Activated T-helper 17 cell treated with anti-CD3 and anti-CD28 coated beads, Interleukin-2, amount 50 U/mL, for 72 hours (primary cell): ENCODE measurements around the gene PTPRN2. TPM values are rescaled to one million over a fixed set of nuclear protein-coding genes. Genes with fewer than 3 reads are reported as not detected.
"Not testable (repeated sequence)": the region's sequence is repeated elsewhere in the genome, so short reads cannot be mapped to it uniquely, and the experiment has no call there.

Experiments
- ATAC-seq: fragments of 150-1000 bp; cut with Tn5 transposase; replicated peaks from 2 replicates; pipeline ENCODE4 v1.10.0; 2021; ENCODE audit warnings: mild to moderate bottlenecking, moderate library complexity
- H3K27ac Mint-ChIP-seq: one replicate; pipeline ENCODE4 v1.8.0; 2022; ENCODE audit warnings: mixed read lengths
- H3K27me3 Mint-ChIP-seq: one replicate; pipeline ENCODE4 v1.8.0; 2022; ENCODE audit warnings: mixed read lengths
- H3K36me3 Mint-ChIP-seq: one replicate; pipeline ENCODE4 v1.8.0; 2022; ENCODE audit warnings: low read depth, mild to moderate bottlenecking, mixed read lengths
- H3K4me1 Mint-ChIP-seq: one replicate; pipeline ENCODE4 v1.8.0; 2022; ENCODE audit warnings: mixed read lengths
- H3K4me3 Mint-ChIP-seq: one replicate; pipeline ENCODE4 v1.8.0; 2022; ENCODE audit warnings: mild to moderate bottlenecking, mixed read lengths
- H3K9me3 Mint-ChIP-seq: one replicate; pipeline ENCODE4 v1.8.0; 2022; ENCODE audit warnings: mixed read lengths
- total RNA-seq, 2 donors: library from RNA; stranded (reverse); gene quantifications; one replicate each; pipeline ENCODE4 v1.2.3, GENCODE V29; 2022

Gene PTPRN2
- total RNA-seq, 2 donors from 2014 or later = 0.48 to 1.4 TPM

GRCh38 chr7:158469396-158470051 is 118.1 kb downstream of the PTPRN2 start:
- Mint-ChIP-seq H3K9me3 (no peaks in the 10 kb centered on the region), H3K36me3 (no peaks in the 10 kb centered on the region), H3K4me1 (no peaks in the 10 kb centered on the region), H3K4me3 (no peak overlapping the region), H3K27me3 (peaks cover 29% of the 10 kb centered on the region), H3K27ac (no peak overlapping the region)
- ATAC-seq = no peak

DNA sequence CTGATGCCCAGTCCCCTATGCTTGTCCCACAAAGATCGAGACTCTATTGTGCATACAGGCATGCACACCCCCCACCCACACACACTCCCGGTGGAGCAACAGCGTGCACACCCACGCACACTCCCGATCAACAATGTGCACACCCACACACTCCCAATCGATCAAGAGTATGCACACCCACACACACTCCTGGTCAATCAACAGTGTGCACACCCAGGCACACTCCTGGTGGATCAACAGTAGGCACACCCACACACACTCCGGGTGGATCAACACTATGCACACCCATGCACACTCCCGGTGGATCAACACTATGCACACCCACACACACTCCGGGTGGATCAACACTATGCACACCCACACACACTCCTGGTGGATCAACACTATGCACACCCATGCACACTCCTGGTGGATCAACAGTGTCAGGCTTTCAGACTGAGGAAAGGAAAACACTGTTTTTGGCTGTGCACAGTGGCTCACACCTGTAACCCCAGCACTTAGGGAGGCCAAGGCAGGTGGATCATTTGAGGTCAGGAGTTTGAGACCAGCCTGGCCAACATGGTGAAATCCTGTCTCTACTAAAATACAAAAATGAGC is 118.8 kb downstream of the PTPRN2 start:
- ATAC-seq = no peak
- H3K4me1 Mint-ChIP-seq = no peaks in the 10 kb centered on the region
- H3K27me3 Mint-ChIP-seq = peaks cover 29% of the 10 kb centered on the region
- no peak overlapping the region for H3K27ac Mint-ChIP-seq
- H3K4me3 Mint-ChIP-seq = no peak overlapping the region
- no peaks in the 10 kb centered on the region for H3K9me3 Mint-ChIP-seq
- no peaks in the 10 kb centered on the region for H3K36me3 Mint-ChIP-seq

DNA sequence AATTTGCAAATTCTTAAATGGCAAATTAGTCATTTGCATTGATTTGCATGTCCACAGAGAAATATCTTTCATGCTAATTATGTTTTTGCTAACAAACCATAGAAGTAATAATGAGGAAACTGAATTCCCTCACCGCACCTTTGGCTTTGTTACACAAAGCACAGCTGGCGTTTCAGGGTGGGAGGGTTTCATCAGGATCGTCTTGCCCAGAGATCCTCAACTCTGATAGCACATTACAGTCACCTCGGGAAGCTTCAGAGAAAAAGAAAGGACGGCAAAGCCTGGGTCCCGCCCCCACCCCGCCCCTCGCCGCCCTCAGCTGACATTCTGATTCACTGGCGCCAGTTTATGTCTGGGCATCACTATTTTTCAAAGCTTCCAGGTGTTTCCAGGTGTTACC is 119.4 kb downstream of the PTPRN2 start:
- ATAC-seq = no peak
- Mint-ChIP-seq H3K27me3 (peaks cover 25% of the 10 kb centered on the region), H3K4me3 (no peak overlapping the region), H3K4me1 (no peaks in the 10 kb centered on the region), H3K36me3 (no peaks in the 10 kb centered on the region), H3K9me3 (peaks cover 4% of the 10 kb centered on the region), H3K27ac (no peak overlapping the region)

DNA sequence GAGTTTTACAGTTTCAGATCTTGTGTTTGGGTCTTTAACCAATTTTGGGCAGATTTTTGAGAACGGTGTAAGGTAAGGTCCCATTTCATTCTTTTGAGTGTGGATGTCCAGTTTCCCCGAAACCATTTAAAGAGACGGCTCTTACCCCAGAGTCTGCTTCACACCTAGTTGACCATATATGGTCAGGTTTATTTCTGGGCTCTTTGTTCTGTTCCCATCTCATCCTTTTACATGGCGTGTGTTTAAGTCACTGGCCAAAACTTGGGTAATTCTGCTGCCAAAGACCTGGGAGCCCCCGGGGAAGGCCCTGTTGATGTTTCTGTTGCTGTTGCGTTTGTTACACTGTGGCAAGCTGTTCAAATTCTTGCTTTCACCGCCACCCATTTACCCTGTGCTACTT is 120.1 kb downstream of the PTPRN2 start:
- no peak for ATAC-seq
- Mint-ChIP-seq H3K4me1 (no peaks in the 10 kb centered on the region), H3K36me3 (no peaks in the 10 kb centered on the region), H3K27me3 (peaks cover 22% of the 10 kb centered on the region), H3K27ac (no peak overlapping the region), H3K4me3 (no peak overlapping the region), H3K9me3 (peaks cover 6% of the 10 kb centered on the region)

GRCh38 chr7:158463317-158463716 is 124.3 kb downstream of the PTPRN2 start:
- H3K27ac Mint-ChIP-seq = no peak overlapping the region
- ATAC-seq = no peak
- no peak overlapping the region for H3K4me3 Mint-ChIP-seq
- peaks cover 10% of the 10 kb centered on the region for H3K27me3 Mint-ChIP-seq
- no peaks in the 10 kb centered on the region for H3K36me3 Mint-ChIP-seq
- peaks cover 6% of the 10 kb centered on the region for H3K9me3 Mint-ChIP-seq
- no peaks in the 10 kb centered on the region for H3K4me1 Mint-ChIP-seq

DNA sequence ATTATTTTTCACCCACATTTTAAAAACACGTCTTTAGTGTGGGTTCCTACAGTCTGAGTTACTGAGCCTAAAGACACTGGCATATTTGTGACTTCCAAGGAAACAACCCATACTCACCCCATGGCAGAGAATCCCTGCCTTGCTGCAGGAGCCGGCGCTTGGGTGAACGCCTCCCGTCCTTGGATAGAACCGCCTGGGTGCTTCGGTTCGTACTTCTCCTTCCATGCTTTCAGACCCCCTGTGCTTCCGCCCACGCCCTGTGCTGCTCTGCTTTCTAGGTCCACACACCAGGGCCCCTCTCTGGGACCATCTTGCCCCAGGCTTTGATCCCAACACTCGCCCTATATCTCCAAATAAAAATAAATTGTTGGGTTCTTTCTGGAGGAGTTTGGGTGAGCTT is 125.8 kb downstream of the PTPRN2 start:
- Mint-ChIP-seq H3K36me3 (no peaks in the 10 kb centered on the region), H3K4me1 (no peaks in the 10 kb centered on the region), H3K9me3 (peaks cover 6% of the 10 kb centered on the region), H3K4me3 (no peak overlapping the region), H3K27ac (no peak overlapping the region), H3K27me3 (no peaks in the 10 kb centered on the region)
- no peak for ATAC-seq

GRCh38 chr7:158460665-158461064 is 127.0 kb downstream of the PTPRN2 start:
- Mint-ChIP-seq H3K27me3 (no peaks in the 10 kb centered on the region), H3K36me3 (no peaks in the 10 kb centered on the region), H3K27ac (no peak overlapping the region), H3K4me1 (no peaks in the 10 kb centered on the region), H3K9me3 (peaks cover 6% of the 10 kb centered on the region), H3K4me3 (no peak overlapping the region)
- ATAC-seq = no peak

DNA sequence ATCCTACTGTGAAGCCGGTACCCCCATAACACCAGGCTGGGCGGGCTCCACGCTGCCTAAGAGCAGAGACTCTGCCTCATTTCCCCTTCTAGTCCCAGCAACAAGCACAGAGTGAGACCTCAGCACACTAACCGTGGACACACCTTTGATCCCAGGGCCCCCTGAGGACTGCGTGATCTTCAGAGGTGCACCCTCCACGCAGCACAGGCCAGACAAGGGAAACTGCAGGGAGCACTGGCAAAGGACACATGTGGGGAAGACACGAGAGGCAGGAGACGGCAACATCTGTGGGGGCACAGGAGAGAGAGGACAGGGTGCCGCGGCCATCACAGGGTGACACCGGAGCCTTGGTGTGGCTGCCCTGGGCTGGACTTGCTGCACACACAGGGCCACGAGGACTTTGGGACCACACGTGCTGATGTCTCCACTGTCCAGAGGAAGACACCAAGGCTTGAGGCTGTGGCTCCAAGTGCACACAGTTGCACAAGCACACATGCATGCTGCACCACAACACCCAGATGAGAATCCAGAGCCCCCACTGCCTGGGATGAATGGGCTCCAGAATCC is 128.8 kb downstream of the PTPRN2 start:
- no peak for ATAC-seq
- H3K27ac Mint-ChIP-seq = no peak overlapping the region
- peaks cover 6% of the 10 kb centered on the region for H3K9me3 Mint-ChIP-seq
- no peaks in the 10 kb centered on the region for H3K4me1 Mint-ChIP-seq
- no peak overlapping the region for H3K4me3 Mint-ChIP-seq
- no peaks in the 10 kb centered on the region for H3K36me3 Mint-ChIP-seq
- H3K27me3 Mint-ChIP-seq = no peaks in the 10 kb centered on the region

DNA sequence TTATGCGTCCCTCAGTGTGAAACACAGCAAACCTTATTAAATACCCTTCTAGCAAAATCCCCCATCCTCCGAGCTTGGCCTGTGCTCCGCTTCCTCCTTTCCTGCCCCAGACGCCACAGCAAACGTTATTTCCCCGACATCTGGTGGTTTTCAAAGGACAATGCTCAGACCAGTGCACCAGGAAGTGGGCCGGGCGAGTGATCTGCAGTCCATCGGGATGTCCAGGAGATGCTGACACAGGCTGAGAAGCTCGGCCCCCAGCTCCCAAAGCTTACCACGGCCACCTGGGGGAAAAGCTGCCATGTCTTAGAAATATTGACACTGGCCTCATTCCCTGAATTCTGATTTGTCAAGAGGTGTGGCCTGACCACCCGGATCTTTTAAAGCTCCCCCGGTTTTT is 129.5 kb downstream of the PTPRN2 start:
- no peaks in the 10 kb centered on the region for H3K36me3 Mint-ChIP-seq
- ATAC-seq = no peak
- H3K27me3 Mint-ChIP-seq = no peaks in the 10 kb centered on the region
- peaks cover under 1% of the 10 kb centered on the region for H3K9me3 Mint-ChIP-seq
- no peak overlapping the region for H3K27ac Mint-ChIP-seq
- H3K4me3 Mint-ChIP-seq = no peak overlapping the region
- no peaks in the 10 kb centered on the region for H3K4me1 Mint-ChIP-seq

DNA sequence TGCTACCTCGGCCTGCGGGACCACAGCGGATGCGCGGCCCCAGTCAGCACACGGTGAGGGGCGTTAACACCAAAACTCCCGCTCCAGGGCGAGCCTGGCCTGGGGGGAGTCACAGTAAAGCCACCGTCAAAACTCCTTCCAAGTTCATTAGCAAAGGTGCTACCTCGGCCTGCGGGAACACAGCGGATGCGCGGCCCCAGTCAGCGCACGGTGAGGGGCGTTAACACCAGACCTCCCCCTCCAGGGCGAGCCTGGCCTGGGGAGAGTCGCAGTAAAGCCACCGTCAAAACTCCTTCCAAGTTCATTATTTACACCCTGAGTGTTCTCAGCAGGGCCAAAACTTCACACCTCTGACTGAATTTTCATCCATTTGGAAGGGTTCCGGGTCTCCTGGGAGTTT is 130.0 kb downstream of the PTPRN2 start:
- not testable (repeated sequence) for H3K27ac Mint-ChIP-seq, H3K4me1 Mint-ChIP-seq

DNA sequence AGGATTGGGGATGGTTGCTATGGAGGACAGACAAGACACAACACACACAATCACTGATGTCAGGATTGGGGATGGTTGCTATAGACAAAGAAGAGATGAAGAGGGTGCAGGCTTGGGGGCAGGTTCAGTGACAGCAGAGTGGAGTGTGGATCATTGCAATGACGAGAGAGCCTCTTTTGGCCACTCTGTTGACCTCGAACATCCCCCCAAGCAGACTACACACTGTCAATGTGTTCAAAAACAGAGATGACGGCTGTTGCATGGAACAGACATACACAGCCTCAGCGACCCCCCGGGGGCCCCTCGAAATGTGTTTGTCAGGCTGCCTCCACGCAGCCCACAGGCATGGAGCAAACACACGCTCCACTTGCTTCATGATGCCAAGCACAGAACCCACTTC is 133.0 kb downstream of the PTPRN2 start:
- Mint-ChIP-seq H3K27me3 (no peaks in the 10 kb centered on the region), H3K4me1 (no peaks in the 10 kb centered on the region), H3K27ac (no peak overlapping the region), H3K4me3 (no peak overlapping the region), H3K36me3 (no peaks in the 10 kb centered on the region), H3K9me3 (no peaks in the 10 kb centered on the region)
- no peak for ATAC-seq

More for the DNA sequence above, 130.0 kb downstream of the PTPRN2 start:
- H3K36me3 Mint-ChIP-seq, H3K4me3 Mint-ChIP-seq, H3K27me3 Mint-ChIP-seq, H3K9me3 Mint-ChIP-seq, ATAC-seq: not testable (repeated sequence)

DNA sequence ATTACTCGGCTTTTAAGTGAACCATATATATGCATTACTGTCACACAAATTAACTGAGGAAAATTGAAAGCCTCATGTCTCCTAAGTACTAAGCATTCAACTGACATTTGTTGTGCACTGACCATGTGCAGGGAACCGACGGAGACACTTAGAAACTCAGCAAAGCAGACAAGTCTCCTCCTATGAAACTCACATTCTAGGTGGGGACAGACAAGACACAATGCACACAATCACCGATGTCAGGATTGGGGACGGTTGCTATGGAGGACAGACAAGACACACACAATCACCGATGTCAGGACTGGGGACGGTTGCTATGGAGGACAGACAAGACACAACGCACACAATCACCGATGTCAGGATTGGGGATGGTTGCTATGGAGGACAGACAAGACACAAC is 134.0 kb downstream of the PTPRN2 start:
- Mint-ChIP-seq H3K27ac (no peak overlapping the region), H3K9me3 (no peaks in the 10 kb centered on the region), H3K4me1 (no peaks in the 10 kb centered on the region), H3K4me3 (no peak overlapping the region), H3K27me3 (no peaks in the 10 kb centered on the region), H3K36me3 (no peaks in the 10 kb centered on the region)
- no peak for ATAC-seq

DNA sequence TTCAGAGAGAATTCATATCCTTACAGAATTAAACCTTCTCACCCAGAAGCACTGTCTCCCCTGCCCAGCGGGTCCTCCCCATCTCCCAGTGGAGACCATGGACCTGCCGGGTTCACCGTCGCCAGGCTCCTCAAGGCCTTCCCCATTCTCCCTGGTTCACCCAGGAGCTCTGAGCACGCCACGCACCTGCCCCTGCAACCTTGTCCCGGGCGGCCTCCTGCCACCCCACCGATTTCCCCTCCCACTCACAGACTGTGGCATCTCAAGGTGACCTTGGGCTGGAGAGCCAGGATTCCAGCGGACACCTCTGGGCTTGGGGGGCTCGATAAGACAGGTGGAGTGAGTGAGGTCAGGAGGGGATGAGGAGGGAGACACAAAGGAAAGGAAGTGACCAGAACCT is 135.3 kb downstream of the PTPRN2 start:
- no peaks in the 10 kb centered on the region for H3K4me1 Mint-ChIP-seq
- no peak overlapping the region for H3K4me3 Mint-ChIP-seq
- no peak for ATAC-seq
- H3K27ac Mint-ChIP-seq = no peak overlapping the region
- H3K27me3 Mint-ChIP-seq = no peaks in the 10 kb centered on the region
- no peaks in the 10 kb centered on the region for H3K36me3 Mint-ChIP-seq
- no peaks in the 10 kb centered on the region for H3K9me3 Mint-ChIP-seq

- no peaks in the 10 kb centered on the region for H3K4me1 Mint-ChIP-seq
- no peak overlapping the region for H3K4me3 Mint-ChIP-seq
- H3K27me3 Mint-ChIP-seq = no peaks in the 10 kb centered on the region
- H3K9me3 Mint-ChIP-seq = no peaks in the 10 kb centered on the region
- no peak for ATAC-seq
- H3K36me3 Mint-ChIP-seq = no peaks in the 10 kb centered on the region
- H3K27ac Mint-ChIP-seq = no peak overlapping the region
These were observed 137.0 kb downstream of the PTPRN2 start for GRCh38 chr7:158450476-158451124.

DNA sequence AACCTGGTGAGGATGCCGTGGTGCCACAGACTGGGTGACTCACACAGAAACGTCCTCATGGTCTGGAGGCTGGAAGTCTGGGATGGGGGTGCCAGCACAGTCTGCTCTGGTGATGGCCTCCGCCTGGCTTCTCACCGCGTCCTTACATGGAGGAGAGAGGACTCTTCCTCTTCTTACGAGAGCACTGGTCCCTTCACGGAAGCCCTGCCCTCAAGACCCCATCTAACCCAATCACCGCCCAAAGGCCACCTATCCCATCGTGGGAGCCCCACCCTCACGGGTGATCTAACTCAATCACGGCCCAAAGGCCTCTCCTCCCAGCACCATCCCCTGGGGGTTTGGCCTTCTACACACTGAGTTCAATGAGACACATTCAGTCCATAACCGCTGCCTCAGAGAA is 137.7 kb downstream of the PTPRN2 start:
- H3K4me1 Mint-ChIP-seq = no peaks in the 10 kb centered on the region
- no peak overlapping the region for H3K4me3 Mint-ChIP-seq
- no peaks in the 10 kb centered on the region for H3K27me3 Mint-ChIP-seq
- no peaks in the 10 kb centered on the region for H3K36me3 Mint-ChIP-seq
- ATAC-seq = no peak
- no peak overlapping the region for H3K27ac Mint-ChIP-seq
- H3K9me3 Mint-ChIP-seq = no peaks in the 10 kb centered on the region
